ENCODE measurements around the gene F11R. TPM values are rescaled to one million over a fixed set of nuclear protein-coding genes. Genes with fewer than 3 reads are reported as not detected.

F11R gene
- total and polyA plus RNA-seq, 2 of the 13 experiments (the other 11 are each of a cell fraction or from before 2014, with no cell fraction given) = 95.8 to 105 TPM

DNA sequence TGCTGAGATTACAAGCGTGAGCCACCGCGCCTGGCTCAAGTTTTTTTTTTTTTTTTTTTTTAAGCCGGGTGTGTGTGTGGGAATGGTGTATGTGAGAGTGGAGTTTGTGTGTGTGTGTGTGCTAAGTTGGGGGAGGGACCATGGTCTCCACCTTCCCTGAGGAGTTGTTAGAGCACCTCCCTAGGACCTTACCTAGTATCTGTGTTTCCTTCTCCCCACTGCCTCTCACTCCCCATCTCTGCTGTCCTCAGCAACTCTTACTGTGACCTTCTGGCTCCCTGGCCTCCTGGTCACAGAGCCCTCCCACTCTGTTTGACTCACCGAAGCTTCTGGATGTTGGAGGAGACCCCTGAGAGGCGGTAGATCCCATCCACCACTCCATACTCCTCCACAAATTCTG is 38.3 kb upstream of the F11R start:
- ChIA-PET CTCF (ENCODE audit: low intra/inter-chr PET ratio, low total read pairs) (no interaction called here), POLR2A (no interaction called here)
- Histone ChIP-seq H3K4me2 (ENCODE audit: low read depth, low read length) (no peak overlapping the region), H3K9me3 (ENCODE audit: low read length) (no peaks in the 10 kb centered on the region), H3K4me3 (replicated peaks in 1 of 3; ENCODE audit: insufficient read depth in 1 of 3, low read depth in 2 of 3, low read length in 3 of 3) (no peak overlapping the region), H3K36me3 (replicated peaks in 1 of 2; ENCODE audit: control insufficient read depth in 1 of 2, insufficient read depth in 2 of 2, low read length in 2 of 2) (no peaks in the 10 kb centered on the region), H3K9ac (ENCODE audit: insufficient read depth, low read depth, low read length) (no peak overlapping the region), H3K79me2 (ENCODE audit: insufficient read depth, low read length) (no peaks in the 10 kb centered on the region), H2AFZ (ENCODE audit: low read length) (no peak overlapping the region), H3K27me3 (ENCODE audit: control insufficient read depth in 1 of 2, insufficient read depth in 2 of 2, low read length in 2 of 2) (no peaks in the 10 kb centered on the region), H3K4me1 (ENCODE audit: insufficient read depth, low read length) (no peaks in the 10 kb centered on the region), H4K20me1 (ENCODE audit: insufficient read depth, low read length) (no peaks in the 10 kb centered on the region), H3K27ac (ENCODE audit: extremely low read length, insufficient read depth, low read length) (no peak overlapping the region)
- no peak; the same call in 2 of the 3 replicates for ATAC-seq
- FAIRE-seq = no peak
- intact Hi-C loops (cut with micrococcal nuclease; ENCODE audit: unreplicated experiment) (no loop called here), in situ Hi-C loops (cut with HindIII; ENCODE audit: extremely low pct_ligation_motif_present, low pct_unique_long_range_greater_than_20kb) (no loop called here)
- no TSS peak for BruUV-seq (replicated peaks)
- DNase-seq (ENCODE audit: low spot score) = no peak
- 36% methylated on average over 6 of the region's 6 CpGs for WGBS (ENCODE audit: low lambda C conversion rate)
- TF ChIP-seq ZNF546 (CRISPR knock-in tag; conservative IDR thresholded peaks at IDR 0.05) (no peak), ASH2L (IDR thresholded peaks at IDR 0.05; ENCODE audit: insufficient read length, low read depth, low read length) (no peak), ZNF543 (CRISPR knock-in tag; IDR thresholded peaks at IDR 0.05) (no peak), ATF6 (CRISPR knock-in tag; conservative IDR thresholded peaks at IDR 0.05) (no peak), ZNF263 (CRISPR knock-in tag; IDR thresholded peaks at IDR 0.05) (no peak), SIN3B (IDR thresholded peaks at IDR 0.05; ENCODE audit: low read length) (no peak), ZKSCAN8 (CRISPR knock-in tag; IDR thresholded peaks at IDR 0.05; ENCODE audit: borderline replicate concordance) (no peak), ZBTB1 (CRISPR knock-in tag; IDR thresholded peaks at IDR 0.05; ENCODE audit: borderline replicate concordance) (no peak)

All from HepG2 (cell line).